ENCODE results near the gene MRGPRE. TPM values are rescaled to one million over a fixed set of nuclear protein-coding genes. Genes with fewer than 3 reads are reported as not detected.

The MRGPRE gene
- total RNA-seq, 1 experiment from 2014 or later = not detected

DNA sequence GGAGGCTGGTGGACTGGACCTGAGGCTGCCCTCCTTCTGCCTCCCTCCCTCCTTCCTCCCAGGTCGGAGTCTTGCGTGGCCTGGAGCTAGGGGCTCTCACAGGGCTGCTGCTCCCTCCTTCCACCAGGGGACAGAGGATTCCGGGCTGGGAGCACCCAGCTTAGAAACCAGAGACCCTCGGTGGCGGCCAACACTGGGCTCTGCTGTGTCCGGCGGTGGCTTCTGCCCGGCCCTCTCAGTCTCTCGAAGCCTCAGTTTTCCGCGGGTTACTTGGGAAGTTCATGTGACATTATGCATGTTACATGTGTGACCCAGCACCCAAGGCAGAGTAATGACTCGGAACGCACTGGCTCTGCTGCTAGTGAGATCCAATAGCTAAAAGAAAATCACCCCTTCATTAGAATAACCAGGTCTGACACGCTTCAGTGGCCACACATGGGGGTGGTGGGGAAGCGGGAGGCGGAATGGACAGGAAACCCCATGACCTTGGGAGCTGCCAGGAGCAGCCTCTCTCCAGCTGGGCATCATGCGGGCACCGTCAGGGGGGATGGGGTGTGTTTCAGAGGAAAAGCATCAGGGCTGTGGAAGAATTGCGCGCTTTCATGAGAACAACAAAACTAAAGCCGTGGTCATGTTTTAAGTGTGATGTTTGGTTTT, 7.7 kb downstream of the MRGPRE start:
- Mint-ChIP-seq H3K9me3 (no peaks in the 10 kb centered on the region), H3K4me1 (peaks cover 19 to 33% of the 10 kb centered on the region in 2 experiments), H3K27me3 (ENCODE audit: low read depth) (peaks cover 12% of the 10 kb centered on the region), H3K36me3 (ENCODE audit: insufficient read depth in 1 of 3, low read depth in 3 of 3) (no peaks in the 10 kb centered on the region), H3K4me3 (no peak overlapping the region), H3K27ac (peak overlapping the region in 1 of 3 experiments; percentile 48; a peak in 1 of 7 replicates)
- Histone ChIP-seq H3K4me1 (ENCODE audit: insufficient read depth, low read length) (no peaks in the 10 kb centered on the region), H2AK5ac (ENCODE audit: insufficient read length, low read length) (no peak overlapping the region), H3K4ac (ENCODE audit: low read depth, low read length) (no peak overlapping the region), H2AFZ (ENCODE audit: low read length) (no peak overlapping the region), H4K20me1 (ENCODE audit: control insufficient read depth, insufficient read depth, insufficient read length) (no peaks in the 10 kb centered on the region), H4K8ac (replicated peaks; ENCODE audit: insufficient read length, low read depth, low read length) (no peak overlapping the region), H3K27ac (ENCODE audit: insufficient read length, low read depth, low read length) (no peak overlapping the region), H2BK20ac (ENCODE audit: low read depth, low read length, poor library complexity, severe bottlenecking) (no peak overlapping the region), H3K79me2 (ENCODE audit: insufficient read depth, low read length) (no peaks in the 10 kb centered on the region), H3K9ac (ENCODE audit: extremely low read depth, insufficient read length, low read length) (no peak overlapping the region), H3K9me3 (ENCODE audit: control insufficient read depth, low read depth, low read length) (no peaks in the 10 kb centered on the region), H3K23me2 (ENCODE audit: insufficient read length, low read depth, low read length, poor library complexity, severe bottlenecking) (no peaks in the 10 kb centered on the region), H2BK12ac (ENCODE audit: insufficient read length, low read depth, low read length) (no peak overlapping the region), H3K79me1 (ENCODE audit: insufficient read depth, low read depth, low read length, poor library complexity, severe bottlenecking) (no peaks in the 10 kb centered on the region), H4K5ac (ENCODE audit: insufficient read length, low read depth, low read length) (no peak overlapping the region), H2BK5ac (ENCODE audit: insufficient read length, low read length) (no peak overlapping the region), H2BK120ac (ENCODE audit: low read depth, low read length, poor library complexity, severe bottlenecking) (no peak overlapping the region), H2BK15ac (ENCODE audit: low read depth, low read length) (no peak overlapping the region), H3K14ac (ENCODE audit: insufficient read depth, low read length) (no peak overlapping the region), H3K4me2 (ENCODE audit: insufficient read depth, insufficient read length, low read length) (no peak overlapping the region), H4K91ac (ENCODE audit: insufficient read length, low read depth, low read length) (no peak overlapping the region), H3K23ac (ENCODE audit: insufficient read length, low read depth, low read length) (no peak overlapping the region), H3K18ac (ENCODE audit: insufficient read length, low read depth, low read length) (no peak overlapping the region), H3T11ph (ENCODE audit: low read length) (no peak overlapping the region), H3K56ac (ENCODE audit: insufficient read length, low read depth, low read length) (no peak overlapping the region), H3K27me3 (ENCODE audit: insufficient read depth, low read length) (no peaks in the 10 kb centered on the region)
- DNase-seq = no peak
- no CpG with 5 or more reads among the region's 21 CpGs for whole genome bisulfite sequencing (ENCODE audit: extremely low coverage, insufficient read length, low lambda C conversion rate)
- TF ChIP-seq, protein P1, sequence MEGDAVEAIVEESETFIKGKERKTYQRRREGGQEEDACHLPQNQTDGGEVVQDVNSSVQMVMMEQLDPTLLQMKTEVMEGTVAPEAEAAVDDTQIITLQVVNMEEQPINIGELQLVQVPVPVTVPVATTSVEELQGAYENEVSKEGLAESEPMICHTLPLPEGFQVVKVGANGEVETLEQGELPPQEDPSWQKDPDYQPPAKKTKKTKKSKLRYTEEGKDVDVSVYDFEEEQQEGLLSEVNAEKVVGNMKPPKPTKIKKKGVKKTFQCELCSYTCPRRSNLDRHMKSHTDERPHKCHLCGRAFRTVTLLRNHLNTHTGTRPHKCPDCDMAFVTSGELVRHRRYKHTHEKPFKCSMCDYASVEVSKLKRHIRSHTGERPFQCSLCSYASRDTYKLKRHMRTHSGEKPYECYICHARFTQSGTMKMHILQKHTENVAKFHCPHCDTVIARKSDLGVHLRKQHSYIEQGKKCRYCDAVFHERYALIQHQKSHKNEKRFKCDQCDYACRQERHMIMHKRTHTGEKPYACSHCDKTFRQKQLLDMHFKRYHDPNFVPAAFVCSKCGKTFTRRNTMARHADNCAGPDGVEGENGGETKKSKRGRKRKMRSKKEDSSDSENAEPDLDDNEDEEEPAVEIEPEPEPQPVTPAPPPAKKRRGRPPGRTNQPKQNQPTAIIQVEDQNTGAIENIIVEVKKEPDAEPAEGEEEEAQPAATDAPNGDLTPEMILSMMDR (conservative IDR thresholded peaks at IDR 0.05) = peak; percentile 34; the same call in 2 of the 3 replicates
